GM19397 (cell line): ENCODE data around the gene LMF1.

Experiments
- ATAC-seq: cut with Tn5 transposase; IDR thresholded peaks from one replicate; pipeline ENCODE4 v1.9.1; 2021; ENCODE audit warnings: mild to moderate bottlenecking, moderate library complexity; ENCODE audit not compliant: unreplicated experiment

The LMF1 gene

DNA sequence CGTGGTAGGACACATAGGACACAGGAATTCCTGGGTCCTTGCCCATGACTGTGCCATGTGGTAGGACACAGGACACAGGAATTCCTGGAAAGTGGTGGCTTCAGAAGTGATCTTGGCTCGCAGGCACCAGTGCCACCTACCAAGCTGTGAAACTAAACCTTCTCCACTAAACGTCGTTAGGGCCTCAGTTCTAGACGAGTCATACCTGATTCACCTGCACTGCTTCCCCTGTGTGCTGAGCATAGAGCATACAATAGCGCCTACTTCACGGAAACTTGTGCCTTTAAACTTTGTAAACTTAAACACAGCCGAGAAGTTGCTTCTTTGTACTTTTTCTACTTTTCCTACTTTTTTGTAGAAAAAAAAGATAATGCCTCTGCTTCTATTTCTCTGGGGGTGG, 15.6 kb upstream of the LMF1 start:
- ATAC-seq: no peak

- ATAC-seq: no peak
These were observed 15.0 kb upstream of the LMF1 start for GRCh38 chr16:985646-986400.

- no peak for ATAC-seq
These were observed 14.2 kb upstream of the LMF1 start for GRCh38 chr16:984736-985636.

DNA sequence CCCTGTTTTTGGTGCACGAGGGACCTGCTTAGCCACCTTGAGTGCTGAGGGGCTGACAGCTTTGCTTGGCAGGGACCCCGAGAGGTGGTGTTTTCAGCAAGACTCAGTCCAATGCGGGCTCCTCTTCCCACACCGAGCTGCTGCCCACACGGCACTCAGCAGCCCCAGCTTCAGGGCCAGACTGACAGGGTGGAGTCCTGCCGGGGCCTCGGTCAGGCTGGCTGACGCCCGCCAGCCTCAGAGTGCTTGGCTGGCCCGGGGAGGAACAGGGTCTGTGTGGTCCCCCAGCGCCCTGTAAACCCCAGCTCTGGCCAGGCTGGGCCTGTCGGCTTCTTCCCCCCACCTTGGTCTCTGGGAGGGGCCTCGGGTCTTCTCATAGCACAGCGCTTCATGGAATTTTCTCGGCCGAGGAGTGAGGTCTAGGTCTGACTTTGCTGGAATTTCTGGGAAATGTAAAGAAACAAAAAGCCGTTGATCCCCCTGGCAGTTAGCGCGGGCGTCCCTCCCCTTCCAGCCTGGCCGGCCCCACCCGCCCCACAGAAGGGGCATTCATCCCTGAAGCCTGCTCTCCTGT, 13.4 kb upstream of the LMF1 start:
- ATAC-seq: no peak

- ATAC-seq: no peak
These were observed 12.6 kb upstream of the LMF1 start for GRCh38 chr16:983044-984030.

- ATAC-seq: no peak
These were observed 11.6 kb upstream of the LMF1 start for GRCh38 chr16:982145-983043.

DNA sequence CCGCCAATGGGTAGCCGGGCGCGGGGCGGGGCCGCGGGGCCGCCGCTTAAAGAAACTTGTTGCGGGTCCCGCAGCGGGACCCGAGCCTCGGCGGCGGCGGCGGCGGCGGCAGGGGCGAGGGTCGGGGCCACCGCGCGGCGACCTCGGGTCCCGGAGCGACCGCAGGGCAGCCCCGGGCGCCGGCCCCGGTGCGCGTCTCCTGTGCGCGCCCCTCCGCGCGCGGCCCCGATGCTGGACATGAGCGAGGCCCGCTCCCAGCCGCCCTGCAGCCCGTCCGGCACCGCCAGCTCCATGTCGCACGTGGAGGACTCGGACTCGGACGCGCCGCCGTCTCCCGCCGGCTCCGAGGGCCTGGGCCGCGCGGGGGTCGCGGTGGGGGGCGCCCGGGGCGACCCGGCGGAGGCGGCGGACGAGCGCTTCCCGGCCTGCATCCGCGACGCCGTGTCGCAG, 10.9 kb upstream of the LMF1 start, which contains the start of gene SOX8:
TSS of gene SOX8 (plus strand) at position 76 of the 450 bp plus-strand sequence. CDS start at position 229, 153 bp downstream.
- ATAC-seq: no peak

DNA sequence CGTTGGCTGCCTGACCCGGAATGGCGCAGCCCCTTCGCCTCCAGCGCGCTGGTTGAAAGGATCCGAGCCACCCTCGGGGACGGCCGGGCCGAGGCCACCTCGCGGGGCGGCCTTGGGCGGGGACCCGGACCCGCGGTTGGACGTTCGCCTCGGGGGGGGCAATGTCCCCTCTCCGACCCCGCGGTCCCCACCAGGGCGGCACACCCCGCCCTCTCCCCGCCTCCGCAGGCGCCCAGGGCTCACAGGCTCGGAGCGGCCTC, 9.7 kb upstream of the LMF1 start:
- ATAC-seq: no peak

DNA sequence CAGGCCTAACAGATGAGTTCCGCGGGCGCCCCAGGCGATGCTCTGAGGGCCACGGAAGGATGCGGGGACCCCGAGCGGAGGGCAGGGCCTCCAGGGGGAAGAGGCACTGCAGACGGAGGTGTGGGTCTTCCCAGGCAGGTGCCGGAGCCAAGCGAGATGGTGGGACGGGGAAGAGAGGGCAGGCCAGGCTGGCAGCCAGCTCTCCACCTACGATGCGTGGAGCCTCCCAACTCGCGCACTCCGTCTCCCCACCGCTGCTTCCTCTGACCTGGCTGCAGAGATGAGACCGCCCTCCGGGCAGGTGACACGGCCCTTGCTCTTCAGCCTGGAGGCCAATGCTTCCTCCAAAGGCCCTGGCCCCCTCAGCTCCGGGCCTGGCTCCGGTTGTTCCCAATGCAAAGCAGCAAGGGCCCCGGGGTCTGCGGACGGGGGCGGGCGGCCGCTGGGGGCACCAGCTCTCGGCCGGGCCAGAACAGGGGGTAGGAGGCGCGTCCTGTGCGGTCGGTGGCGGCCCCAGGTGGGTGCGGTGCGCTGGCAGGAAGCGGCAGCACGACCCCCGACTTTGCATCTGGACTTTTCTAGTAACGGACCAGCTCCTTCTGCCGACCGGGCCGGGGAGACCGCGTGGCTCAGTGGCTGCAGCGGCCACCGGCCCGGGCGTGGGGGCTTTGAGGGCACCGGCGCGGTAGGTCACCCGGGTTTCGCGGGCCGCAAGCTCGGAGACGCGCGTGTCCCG, 9.2 kb upstream of the LMF1 start:
- ATAC-seq: no peak

GRCh38 chr16:979147-979546, 8.4 kb upstream of the LMF1 start:
- no peak for ATAC-seq

GRCh38 chr16:978403-978802, 7.6 kb upstream of the LMF1 start:
- no peak for ATAC-seq

- ATAC-seq: no peak
These were observed 7.1 kb upstream of the LMF1 start for GRCh38 chr16:977896-978295.

DNA sequence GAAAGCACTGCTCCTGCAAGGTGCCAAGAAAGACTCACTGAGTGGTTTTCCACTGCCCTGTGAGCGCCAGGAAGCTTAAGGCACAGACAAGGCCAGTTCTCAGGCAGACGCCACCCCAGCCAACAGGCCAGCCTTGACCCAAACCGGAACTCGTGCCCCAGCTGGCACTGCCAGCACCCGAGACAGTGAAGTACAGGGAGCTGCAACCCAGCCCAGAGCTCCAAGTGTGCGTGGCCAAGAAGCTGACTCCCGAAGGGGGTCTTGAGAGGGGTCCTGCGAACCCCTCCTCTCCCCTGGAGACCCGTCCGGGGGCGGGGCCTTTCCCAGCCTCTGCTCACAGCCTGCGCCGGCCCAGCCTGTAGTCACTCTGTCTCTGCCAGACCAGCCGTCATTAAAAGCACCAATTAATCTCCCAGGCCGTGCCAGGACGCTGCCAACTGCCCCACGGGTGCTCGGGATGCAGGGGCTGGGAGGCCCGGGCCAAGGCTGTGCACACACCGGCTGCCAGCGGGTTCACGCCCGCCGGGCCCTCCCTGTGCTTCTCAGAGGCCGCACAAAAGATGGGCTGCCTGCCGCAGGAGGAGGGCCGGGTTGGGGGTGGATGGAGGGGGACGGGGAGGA, 6.4 kb upstream of the LMF1 start:
- no peak for ATAC-seq

DNA sequence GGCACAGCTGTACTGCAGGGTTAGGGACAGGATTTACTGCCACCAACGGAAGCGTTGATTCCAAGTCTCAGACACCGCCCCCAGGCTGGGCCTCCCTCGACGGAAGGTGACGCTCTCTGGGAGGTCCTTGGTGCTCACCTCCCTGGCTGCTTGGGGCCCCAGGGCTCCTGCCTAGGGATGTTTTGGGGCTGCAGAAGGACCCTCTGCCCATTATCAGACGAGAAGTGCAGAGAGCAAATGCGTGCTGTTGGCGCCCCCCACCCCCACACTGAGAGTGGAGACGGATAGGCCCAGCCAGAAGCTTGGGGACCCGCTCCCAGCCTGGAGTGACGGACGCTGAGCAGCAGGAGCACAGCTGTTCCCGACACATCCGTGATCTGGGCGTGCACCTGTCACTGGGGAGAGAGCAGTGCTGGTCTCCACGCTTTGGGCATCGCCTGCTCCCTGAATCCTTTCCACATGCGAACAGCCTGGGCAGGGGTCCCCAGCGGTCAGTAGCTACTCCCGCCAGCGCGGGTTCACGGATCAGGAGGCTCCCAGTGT, 5.7 kb upstream of the LMF1 start:
- ATAC-seq: no peak

GRCh38 chr16:975291-975690, 4.5 kb upstream of the LMF1 start:
- ATAC-seq: no peak

DNA sequence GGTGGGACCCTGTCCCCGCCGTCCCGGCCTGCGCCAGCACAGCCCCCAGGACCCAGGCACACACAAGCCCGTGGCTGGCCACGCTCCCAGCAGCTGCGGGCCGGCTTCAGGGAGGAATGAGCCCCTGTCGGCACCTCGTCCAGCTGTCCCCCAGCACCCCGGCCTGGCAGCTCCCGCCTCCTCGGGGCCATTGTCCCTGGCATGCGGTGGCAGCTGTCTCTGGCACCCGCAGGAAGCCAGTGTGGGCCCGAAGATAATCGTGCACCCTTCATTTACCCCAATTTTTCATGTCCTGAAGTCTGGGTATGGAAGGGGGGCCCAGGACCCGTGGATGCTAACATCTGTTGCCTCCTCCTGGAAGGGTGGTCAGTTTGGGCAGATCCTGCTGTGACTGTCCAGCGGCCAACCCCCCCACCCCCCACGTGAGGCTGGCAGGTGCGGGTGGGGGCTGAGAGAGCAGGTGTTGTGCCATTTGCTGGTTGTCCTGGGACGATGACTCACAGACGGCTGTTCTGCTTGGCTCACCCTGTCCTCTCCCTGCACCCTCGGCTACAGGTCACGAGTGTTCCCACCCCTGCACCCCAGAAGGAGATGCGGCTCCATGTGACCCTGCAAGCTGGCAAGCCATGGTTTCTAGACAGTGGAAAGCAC, 4.0 kb upstream of the LMF1 start:
- ATAC-seq: no peak

DNA sequence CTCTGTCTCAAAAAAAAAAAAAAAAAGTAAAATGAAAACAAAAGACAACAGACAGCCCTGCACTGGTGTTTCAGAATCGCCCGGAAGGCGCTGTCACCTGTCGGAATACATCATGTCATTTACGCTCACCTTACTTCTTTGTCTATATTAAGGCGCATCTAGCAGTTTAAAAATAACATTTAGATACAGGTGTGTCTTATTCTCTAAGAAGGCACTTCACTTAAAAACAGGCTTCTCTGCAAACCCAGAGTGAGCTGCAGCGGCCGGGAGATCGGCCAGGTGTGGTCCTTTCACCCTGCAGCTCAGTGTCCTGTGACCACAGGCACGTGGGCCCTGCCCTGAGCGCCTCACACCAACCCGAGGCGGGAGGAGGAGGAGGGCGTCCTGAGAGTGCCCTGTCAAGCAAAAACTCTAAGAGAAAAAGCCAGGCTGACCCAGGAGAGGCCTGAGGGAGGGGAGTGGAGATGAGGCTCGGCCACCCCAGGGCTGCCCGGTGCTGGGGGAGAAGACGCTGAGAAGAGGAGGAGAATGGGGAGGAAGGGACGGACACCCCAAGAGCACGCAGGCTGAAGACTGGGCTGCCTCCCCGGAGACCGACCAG, 3.3 kb upstream of the LMF1 start:
- ATAC-seq: no peak
